Stimulated activated CD4-positive, alpha-beta T cell treated with anti-CD3 and anti-CD28 coated beads, TNF-alpha, amount 100 ng/mL, for 1 hour (primary cell): ENCODE data around the gene PPT2.
"Not testable (repeated sequence)": the region's sequence is repeated elsewhere in the genome, so short reads cannot be mapped to it uniquely, and the experiment has no call there.

ENCODE experiments used
- DNase-seq, 3 donors: peaks; one replicate each; pipeline ENCODE4 v3.0.0-alpha.2; 2020; ENCODE audit warnings: low read depth in 3 of 3, low spot score in 1 of 3

PPT2 gene

DNA sequence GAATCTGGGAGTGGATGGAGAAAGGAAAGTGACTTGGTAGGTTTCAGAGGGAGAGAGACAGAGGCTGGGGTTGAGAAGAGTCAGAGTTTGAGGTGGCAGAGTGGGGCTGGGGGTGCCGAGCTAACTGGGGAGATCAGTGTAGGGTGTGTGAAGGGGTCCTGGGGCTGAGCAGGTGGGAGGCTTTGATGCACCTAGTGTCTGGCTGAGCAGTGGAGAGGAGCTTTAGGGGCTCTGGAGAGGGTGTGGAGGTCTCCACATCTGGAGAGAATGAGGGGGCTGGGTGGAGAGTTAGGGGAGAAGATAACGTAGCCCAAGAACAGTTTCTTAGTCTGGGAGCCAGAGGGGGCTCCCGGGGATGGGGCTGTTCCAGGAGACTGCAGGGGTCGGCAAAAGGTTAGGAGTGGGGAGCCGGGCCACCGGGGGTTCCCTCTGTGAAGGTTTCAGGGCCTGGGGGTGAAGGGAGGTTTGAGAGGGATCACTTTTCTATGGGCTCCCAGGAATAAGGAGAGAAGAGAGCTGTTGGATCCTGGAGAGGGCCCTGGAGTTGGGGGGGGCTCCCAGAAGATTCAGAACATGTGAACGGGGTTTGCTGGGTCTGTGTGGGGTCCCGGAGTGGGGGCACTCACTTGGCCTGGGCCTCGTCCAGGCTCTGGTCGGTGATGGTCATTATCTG is 35.3 kb downstream of the PPT2 start:
- no peak for DNase-seq

DNA sequence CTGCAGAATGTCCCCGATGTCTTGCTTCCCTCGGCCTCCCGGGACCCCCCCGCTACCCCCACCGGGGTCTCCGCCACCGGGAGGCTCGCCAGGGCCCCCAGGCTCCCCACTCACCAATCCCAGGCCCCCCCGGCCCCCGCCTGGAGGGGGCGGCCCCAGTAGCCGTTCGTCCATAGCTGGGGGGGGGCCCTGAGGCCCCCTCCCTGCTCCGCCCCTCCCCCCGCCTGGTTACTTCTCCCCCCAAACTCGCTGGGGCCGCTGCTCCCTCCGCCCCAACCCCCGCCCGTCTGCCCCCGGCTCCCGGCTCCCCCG is 35.8 kb downstream of the PPT2 start:
- no peak for DNase-seq

DNA sequence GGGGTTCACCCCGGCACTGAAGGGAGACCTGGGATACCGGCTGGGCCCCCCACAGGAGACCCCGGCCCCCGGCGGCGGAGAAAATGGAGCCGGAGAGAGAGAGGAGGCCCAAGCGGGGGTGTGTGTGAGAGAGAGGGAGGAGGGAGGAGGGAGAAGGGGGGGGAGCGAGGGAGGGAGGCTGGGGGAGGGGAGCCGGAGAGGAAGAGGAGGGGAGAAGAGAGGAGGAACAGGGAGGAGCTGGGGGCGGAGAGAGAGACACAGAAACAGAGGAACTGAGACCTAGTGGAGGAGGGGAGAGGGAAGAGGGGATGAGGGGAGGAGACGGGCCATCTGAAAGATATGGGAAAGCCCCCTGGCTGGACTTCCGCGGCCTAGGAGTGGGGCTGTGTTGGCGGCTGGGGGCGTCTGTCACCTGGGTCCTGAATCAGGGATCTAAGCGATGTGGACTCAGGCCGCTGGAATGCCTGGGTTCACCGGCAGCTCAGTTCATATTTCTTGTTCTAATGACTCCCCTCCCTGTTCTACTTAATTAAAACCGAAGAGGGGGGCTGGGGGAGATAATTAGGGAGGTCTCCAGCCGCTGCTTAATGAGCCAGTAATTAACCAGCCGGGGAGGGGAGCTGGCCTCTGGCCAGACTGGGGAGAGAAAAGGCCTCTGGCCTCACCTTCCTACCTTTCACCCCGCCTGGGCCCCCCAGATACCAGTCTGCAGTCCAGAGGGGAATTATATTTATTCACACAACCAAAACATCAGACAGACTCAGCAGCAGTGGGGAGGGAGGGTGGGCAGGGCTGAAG is 36.3 kb downstream of the PPT2 start, which contains the start of gene PBX2:
TSS of gene PBX2 (minus strand) at position 149 of the 798 bp plus-strand sequence. CDS start 287 bp downstream, outside the sequence.
- peak; percentile 66 to 71 (median 71) for DNase-seq

DNA sequence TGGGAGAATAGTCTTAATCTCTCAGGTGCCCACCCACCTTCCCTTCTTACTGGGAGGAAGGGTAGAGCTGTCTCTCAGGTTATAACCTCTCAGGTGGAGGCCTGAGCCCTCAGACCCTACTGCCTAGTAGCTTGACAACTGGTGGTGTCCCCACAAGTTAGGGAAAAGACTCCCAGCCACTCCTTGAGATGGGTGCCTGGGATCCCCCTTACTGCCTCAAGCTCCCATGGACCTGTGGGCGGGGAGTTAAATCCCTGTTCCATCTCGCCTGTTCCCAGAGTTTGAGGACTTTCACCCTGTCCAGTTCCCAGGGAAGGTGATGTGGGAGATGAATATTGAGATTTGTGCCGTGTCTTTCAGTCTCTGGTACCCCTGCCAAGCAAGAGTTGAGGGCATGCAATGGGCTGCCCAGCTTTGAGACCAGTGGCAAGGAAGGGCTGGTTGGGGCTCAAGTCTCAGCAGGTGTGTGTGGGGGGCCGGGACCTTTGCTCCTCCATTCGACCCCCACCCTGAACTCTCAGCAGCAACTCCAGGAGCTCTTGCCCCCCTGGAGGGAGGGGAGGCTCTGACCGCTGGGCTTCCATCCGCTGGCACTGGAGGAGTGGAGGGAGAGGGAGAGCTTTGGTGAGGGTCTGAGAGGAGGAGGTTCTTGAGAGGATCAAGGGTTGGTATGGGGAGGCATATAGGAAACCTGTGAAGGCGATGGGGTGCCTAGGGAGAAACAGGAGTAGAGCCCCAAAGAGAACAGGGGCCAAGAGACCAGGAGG is 37.2 kb downstream of the PPT2 start:
- no peak for DNase-seq

DNA sequence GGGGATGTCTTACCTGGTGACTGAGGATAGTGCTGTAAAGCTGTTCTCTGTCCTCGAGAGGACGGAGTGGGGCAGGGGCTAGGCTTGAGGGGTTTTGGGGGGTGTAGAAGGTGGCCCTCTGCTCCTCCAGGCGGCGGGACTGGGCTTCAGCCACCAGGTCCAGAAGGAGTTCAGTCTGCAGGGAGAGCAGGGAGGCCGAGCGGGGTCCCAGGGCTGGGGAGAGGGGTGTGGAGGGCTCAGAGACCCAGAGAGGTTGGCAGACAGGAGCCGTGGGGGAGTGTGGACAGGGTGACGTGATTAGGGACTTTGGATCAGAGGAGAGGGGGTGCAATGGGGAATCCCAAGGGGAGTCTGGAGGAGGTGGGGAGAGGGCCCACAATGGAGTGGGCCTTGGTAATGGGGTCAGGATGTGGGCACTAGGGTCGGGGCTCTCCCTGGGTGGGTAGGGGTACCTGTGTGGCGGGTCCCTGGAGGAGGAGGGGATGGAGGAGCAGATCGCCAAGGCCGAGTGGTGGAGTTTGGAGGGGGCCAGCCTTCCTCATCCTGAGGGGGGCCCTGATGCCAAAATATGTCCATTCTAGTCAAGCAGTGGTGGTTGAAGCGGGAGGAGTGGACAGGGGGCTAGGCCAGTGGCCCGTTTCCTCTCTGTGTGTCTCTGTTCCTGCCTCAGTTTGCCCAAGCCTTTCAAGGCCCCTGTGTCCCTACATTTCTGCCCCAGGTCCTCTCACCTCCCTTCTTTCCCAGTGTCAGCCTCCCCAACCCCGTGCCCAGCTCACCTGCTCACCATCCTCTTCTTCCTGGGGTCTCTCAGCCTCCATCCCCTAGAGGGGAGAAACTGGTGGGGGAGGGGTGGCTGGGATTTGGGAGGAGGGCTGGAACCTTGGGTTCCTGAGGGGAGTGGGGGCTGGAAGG is 38.0 kb downstream of the PPT2 start:
- no peak for DNase-seq

DNA sequence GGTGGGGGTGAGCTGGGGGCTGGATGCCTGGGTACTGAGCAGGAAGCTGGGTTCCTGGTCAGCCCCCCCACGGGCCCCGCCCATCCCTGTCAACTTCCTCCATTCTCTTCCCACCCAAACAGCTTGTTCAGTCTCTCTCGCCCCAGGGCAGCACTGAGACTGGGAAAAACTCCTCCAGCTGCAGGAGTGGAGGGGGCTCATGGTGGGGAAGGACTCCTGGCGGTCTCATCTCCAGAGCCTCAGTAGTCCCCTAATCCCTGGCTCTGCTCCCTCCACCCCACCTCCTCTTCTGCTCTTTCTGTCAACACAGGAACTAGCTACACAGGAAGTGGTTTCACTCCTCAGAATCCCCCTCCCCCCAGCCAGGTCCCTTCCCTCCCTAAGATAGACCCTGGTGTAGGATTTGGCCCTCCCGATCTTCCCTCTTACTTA is 38.7 kb downstream of the PPT2 start, which contains the start of gene GPSM3:
TSS of gene GPSM3 (minus strand) at position 36 of the 432 bp plus-strand sequence. CDS start 130 bp downstream, outside the sequence.
- DNase-seq, result no peak

DNA sequence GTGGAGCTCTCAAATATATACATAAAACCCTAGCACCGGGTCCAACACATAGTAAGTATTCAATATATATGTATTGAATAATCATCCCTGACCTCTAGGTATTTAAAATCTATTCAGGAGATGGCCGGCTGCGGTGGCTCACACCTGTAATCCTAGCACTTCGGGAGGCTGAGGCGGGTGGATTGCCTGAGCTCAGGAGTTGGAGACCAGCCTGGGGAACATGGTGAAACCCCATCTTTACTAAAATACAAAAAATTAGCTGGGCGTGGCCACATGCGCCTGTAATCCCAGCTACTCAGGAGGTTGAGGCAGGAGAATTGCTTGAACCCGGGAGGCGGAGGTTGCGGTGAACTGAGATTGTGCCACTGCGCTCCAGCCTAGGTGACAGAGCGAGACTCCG is 39.2 kb downstream of the PPT2 start:
- not testable (repeated sequence) for DNase-seq

DNA sequence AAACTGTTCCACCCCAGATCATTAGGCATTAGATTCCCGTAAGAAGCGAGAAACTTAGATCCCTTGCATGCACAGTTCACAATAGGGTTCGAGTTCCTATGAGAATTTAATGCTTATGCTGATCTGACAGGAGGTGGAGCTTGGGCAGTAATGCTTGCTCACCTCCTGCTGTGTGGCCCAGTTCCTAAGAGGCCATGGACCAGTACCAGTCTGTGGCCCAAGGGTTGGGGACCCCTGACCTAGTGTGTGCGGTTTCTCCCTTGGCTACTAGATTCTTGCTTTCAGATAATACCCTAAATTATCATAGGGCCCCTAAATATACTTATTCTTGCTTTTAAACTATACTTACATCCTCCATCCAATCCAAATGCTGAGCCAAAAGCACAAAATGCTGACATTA is 40.4 kb downstream of the PPT2 start:
- DNase-seq, result no peak

DNA sequence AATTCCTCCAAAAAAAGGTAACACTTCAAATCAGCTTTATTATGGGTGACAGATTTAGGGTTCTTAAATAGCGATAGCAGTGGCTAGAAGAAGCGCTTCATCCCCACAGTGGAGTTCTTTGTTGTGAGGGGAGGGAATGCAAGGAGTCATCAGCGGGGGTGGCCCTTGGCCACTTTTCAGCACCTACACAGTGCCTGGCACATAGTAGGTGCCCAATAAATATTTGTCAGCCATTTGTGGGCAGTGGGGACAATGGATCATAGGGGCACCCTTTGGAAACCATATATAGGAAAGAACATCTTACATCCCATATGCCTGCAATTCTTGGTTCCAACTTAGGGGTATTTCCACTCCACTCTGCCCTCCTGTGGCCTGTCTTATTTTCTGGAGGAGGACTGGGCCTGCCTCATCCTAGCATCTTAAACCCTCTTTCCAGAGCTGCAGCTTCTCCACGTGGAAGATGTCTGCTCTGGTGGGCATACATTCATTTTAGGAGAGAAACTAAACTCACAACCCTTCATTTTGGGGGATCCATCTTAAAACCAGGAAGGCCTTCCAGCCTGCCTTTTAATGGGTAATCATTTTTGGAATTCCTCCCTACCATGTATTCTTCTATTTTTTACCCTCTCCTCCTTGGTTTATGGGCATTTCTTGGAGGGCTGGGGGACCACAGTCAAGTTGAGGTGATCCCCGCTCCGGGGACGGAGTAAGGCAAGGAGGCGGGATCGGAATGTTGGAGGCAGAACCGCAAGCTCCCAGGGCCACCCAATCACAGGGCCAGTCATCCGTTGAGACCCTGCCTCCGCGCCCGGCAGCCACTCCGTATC is 41.1 kb downstream of the PPT2 start:
- no peak for DNase-seq

DNA sequence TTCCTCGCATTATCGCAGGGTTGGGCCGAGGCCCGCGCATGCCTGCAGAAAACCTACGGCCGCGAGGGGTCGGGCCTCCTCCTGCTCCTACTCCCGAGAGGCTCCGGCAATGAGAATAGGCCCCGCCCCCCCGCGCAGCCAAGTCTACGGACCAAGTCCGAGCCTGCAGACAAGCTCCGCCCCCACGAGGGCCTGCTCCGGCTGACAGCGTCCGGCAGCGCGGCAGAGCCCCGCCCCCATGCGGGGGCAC is 41.6 kb downstream of the PPT2 start:
- peak; percentile 99 to 100 (median 100) for DNase-seq

DNA sequence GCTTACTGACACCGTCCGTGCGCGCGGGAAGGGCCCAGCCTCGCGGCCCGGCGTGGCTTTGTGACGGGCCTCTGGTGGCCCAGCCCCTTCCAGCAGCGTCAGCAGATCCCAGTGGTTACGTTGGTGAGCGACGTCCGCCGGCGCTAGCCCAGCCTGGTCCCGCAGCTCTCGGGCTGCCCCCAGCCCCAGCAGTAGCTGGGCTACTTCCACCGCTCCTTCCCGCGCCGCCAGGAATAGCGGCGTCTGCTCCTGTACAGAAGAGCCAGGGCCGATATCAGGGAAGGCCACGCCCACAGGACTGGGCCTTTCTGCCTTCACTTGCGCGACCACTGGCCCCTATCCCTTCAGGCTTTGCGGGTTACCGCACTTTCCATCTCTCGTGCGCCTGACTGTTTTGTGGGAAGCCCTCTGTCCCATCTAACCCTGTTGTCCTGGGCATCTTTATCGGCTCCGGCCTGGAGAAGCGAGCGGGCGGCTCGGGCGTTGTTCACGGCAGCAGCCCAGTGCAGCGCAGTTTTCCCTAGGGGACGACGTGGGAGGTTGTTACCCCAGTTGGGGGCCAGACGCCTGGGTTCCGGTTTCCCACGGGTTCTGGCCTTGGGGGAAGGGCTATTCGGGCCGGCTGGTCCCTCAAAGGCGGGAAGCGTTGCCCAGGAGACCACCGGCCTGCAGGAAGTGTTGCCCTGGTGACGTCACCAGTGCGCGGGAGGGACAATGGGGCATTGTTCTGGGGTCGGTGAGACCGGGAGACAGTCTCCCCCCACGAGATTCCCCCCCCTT is 42.2 kb downstream of the PPT2 start:
- DNase-seq, result no peak

DNA sequence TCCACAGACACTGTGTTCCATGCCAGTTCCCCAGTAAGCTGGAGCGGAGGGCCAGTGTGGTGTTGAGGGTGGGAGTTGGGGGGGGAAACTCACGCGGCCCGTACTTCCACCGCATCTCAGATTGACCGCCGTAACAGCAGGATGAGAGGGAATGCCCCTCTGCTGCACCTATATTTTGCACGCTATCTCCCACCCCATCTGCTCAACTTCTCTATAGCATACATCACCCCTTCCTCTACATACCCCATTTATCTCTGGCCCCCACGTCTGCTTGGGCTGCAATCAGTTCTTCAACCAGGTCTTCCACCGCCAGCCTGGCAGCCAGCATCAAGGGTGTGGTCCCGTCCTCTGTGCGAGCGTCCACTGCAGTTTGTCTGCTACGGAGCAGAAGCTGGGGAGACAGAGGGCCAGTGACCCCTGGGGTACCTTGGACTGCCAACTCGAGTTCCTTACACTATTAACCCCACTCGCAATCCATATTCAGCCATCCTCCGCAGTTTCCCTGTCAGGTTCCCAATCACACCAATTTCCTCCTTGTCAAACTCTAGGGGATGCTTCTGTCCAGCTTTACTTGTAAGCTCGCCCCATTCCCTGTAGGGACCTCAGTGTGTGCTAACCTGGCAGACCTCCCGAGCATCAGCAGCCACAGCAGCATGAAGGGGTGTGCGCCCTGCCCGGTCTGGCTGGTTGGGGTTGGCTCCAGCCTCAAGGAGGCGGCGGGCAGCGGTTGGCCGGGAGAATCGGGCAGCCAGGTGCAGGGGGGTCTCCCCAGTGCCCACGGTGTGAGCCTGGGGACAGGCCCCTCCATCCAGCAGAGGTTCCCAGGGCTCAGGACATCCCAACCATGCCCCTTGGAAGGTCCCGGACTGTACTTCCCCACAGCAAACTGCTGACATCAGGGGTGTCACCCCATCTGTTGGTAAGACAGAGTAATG is 43.0 kb downstream of the PPT2 start:
- no peak for DNase-seq

DNA sequence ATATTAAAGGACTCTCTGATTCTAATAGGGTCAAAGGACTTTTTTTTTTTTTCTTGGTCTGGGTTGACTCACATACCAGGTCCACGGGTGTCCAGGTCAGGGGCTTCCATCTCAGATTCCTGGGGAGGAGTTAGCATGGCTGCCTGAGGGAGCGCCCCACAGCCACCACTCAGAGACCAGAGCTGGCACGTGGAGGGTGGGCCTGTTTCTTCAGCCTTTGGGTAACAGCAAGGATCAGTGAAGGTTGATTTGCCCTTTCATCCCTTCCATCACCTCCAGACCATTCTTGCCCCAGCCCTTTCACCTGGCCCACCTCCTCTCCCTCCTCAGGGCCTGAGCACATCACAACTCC is 44.4 kb downstream of the PPT2 start:
- DNase-seq, result no peak

DNA sequence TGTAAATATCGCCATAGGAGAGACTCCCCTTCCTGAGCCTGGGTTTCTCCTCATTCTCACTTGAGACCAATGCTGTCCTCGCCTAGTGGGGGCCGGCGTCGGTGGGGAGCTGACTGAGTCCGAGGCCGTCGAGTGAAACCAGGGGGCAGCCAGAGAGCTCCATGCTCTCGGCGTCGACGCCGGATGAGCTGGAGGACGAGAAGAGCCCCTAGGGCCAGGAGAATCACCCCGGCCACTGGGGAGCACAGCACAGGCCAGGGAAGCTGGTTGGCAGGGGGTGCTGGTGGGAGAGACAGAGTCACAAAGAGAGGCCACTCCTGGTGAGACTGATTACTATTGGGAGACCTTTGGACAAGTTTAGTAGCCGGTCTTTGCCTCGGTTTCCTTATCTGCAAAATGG is 44.9 kb downstream of the PPT2 start:
- DNase-seq, result no peak

DNA sequence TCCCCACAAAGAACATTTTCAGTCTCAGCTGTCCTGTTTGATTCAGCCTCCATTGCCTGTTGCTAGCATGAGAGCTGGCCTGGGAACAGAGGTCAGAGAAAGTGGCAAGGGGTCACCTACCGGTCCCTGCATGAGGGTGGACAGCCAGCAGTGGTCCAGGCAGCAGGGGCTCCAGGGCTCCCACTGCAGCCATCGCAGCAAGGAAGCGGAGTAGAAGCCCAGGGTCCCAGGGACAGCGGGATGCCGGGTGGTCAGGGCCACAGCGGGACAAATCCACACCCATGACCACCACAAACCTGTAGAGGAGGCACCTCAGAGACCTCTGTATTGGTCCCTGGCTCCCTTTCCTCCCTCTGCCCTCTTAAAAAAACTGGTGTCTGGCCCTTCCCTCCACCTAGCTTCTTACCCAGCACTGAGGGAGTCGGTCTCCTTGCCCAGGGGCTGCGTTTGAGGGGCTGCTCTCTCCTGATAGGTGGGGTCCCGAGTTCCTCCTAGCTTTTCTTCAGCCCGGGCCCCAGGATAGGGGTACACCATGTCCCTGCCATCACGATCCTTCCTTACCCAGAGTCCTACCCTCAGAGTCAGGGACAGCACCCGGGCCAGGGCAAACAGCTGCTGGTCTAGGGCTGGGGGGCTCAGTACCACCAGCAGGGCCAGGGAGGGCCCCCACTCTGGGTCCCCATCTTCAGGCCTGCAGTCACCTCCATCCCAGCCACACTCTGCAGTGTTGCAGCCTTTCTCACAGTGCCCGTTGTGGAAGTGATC is 47.0 kb downstream of the PPT2 start:
- no peak for DNase-seq

DNA sequence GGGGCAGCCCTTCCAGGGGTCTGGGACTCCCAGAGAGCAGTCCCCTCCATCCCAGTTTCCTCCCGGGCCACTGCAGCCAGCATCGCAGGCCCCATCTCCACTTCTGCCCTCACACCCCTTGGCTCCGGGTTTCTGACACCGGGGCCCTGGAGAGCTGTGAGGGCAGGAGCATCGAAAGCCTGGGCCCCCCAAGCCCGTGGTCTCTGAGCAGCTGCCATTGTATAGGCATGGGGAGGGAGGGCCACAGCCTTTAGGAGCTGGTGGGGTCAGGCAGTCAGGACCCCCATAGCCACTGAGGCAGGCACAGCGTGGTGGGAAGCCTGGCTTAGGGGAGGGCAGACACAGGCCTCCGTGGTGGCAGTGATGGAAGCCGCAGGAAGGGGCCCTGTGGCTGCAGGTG is 48.2 kb downstream of the PPT2 start:
- DNase-seq, result no peak

DNA sequence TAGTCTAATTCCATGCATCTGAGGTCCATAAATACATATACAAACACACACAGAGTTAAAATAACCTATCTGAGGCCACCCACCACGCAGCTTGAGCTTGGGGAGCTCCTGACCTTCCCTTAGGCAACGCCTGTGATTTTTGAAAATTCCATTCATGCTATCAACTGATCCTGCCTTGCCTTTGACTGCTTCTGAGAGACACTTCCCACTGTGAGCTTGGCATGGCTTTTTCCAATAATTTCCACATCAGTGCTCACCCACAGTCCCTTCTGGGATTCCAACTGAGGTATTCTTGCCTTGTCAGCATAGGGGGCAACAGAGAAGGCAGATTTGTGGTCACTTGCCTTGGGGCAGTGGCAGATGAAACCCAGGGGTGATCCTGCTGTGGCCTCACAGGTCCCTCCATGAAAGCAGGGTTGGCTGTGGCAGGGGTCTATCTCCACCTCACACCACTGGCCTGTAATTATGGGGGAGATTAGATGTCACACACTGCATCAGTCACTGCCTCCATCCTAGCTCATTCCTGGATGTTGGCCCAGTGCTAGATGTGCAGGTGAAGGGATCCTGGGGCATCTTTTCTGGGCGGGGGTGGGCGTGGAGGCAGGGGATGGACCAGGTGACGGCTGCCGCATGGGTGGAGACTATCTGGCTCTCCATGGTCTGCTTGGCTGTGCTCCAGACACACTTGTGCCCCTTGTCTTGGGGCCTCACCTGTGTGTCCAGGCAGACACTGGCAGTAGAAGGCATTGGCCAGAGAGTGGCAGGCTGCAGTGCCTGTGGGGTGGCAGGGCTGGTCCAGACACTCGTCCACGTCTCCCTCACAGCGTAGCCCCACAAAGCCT is 49.7 kb downstream of the PPT2 start:
- DNase-seq, result no peak
